GM19395 (cell line): ENCODE data around the gene ABL1.

ENCODE experiments used
- ATAC-seq: cut with Tn5 transposase; IDR thresholded peaks from one replicate; pipeline ENCODE4 v1.9.1; 2021; ENCODE audit warnings: mild to moderate bottlenecking, moderate library complexity; ENCODE audit not compliant: unreplicated experiment

ABL1 gene

GRCh38 chr9:130824643-130825350, 10.3 kb upstream of the ABL1 start:
- ATAC-seq = no peak

- no peak for ATAC-seq
Observed at GRCh38 chr9:130825351-130825651, 9.8 kb upstream of the ABL1 start.

GRCh38 chr9:130825809-130826208, 9.2 kb upstream of the ABL1 start:
- no peak for ATAC-seq

GRCh38 chr9:130829762-130830161, 5.3 kb upstream of the ABL1 start:
- ATAC-seq = no peak

GRCh38 chr9:130830231-130830760, 4.8 kb upstream of the ABL1 start:
- no peak for ATAC-seq

GRCh38 chr9:130831077-130831476, 4.0 kb upstream of the ABL1 start:
- ATAC-seq = no peak

- no peak for ATAC-seq
Observed at GRCh38 chr9:130833031-130833990, 1.7 kb upstream of the ABL1 start.

- ATAC-seq = peak; percentile 31
Observed at GRCh38 chr9:130835441-130836298, 616 bp downstream of the ABL1 start.

GRCh38 chr9:130837002-130837511, 2.0 kb downstream of the ABL1 start:
- ATAC-seq = no peak

GRCh38 chr9:130837643-130838042, 2.6 kb downstream of the ABL1 start:
- no peak for ATAC-seq

GRCh38 chr9:130839132-130840111, 4.4 kb downstream of the ABL1 start:
- no peak for ATAC-seq

GRCh38 chr9:130842545-130842944, 7.5 kb downstream of the ABL1 start:
- ATAC-seq = no peak

GRCh38 chr9:130843049-130843908, 8.2 kb downstream of the ABL1 start:
- no peak for ATAC-seq

- ATAC-seq = no peak
Observed at GRCh38 chr9:130844044-130844451, 9.0 kb downstream of the ABL1 start.

- ATAC-seq = no peak
Observed at GRCh38 chr9:130845254-130845653, 10.2 kb downstream of the ABL1 start.

GRCh38 chr9:130845901-130846481, 10.9 kb downstream of the ABL1 start:
- ATAC-seq = no peak

- no peak for ATAC-seq
Observed at GRCh38 chr9:130846487-130847305, 11.6 kb downstream of the ABL1 start.
